AG09319 (cell line): ENCODE measurements around the gene KCNJ11.

Experiments
- DNase-seq: peaks from one replicate; pipeline ENCODE4 v3.0.0-alpha.2; 2010; ENCODE audit warnings: low read depth; ENCODE audit errors: extremely low read depth
- CTCF ChIP-seq: IDR thresholded peaks from 2 replicates; pipeline ENCODE4 v1.5.1; 2011; ENCODE audit warnings: low read depth, mild to moderate bottlenecking, inconsistent platforms, low read length, moderate library complexity

Gene KCNJ11

GRCh38 chr11:17388609-17389210, at the start of gene KCNJ11:
KCNJ11 (minus strand) TSS chr11:17388659; CDS start chr11:17388091, 568 bp downstream.
- DNase-seq, result no peak
- no peak for TF ChIP-seq CTCF

GRCh38 chr11:17437366-17437765, 48.9 kb upstream of the KCNJ11 start:
- no peak for DNase-seq
- no peak for TF ChIP-seq CTCF

- no peak for TF ChIP-seq CTCF
Observed at GRCh38 chr11:17434108-17434507, 45.6 kb upstream of the KCNJ11 start.

DNA sequence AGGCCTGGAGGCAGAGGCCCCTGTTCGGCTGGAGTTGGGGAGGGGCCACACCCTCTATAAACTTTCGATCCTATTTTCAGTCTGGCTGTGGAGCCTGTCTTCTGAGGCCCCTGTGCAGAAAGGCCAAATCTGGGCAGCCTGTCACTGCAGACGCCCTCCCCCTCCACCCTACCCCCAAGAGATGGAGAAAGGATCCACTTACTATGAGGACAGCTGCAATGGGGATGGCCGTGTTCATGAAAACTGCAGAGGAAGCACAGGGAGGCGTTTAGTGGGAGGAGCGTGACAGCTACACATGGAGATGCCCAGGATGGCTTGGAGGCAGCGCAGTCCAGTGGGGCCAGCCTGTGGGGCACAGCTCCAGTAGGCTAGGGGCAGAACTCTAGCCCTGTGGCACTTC, 43.5 kb upstream of the KCNJ11 start:
- DNase-seq, result no peak
- no peak for TF ChIP-seq CTCF

More at GRCh38 chr11:17434108-17434507, 45.6 kb upstream of the KCNJ11 start:
- no peak for DNase-seq

GRCh38 chr11:17431139-17431538, 42.7 kb upstream of the KCNJ11 start:
- TF ChIP-seq CTCF, result no peak
- no peak for DNase-seq

DNA sequence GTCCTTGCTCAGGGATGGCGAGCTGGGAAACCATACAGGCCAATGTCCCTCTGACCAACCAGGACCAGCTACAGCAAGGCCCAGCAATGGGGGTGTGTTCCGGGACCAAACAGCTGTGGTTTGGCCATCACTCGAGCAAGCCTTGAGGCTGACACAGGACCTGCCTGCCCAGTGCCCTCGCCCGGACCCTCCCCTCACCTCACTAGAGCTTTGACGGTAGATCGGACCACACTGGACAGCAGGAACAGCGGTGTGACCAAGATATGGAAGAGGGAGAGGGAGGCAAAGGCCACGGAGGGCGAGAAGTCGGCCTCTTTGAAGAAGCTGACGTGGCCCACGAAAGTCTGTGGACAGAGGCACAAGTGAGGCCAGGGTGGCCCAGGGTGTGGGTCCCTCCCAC, 42.2 kb upstream of the KCNJ11 start:
- no peak for TF ChIP-seq CTCF

DNA sequence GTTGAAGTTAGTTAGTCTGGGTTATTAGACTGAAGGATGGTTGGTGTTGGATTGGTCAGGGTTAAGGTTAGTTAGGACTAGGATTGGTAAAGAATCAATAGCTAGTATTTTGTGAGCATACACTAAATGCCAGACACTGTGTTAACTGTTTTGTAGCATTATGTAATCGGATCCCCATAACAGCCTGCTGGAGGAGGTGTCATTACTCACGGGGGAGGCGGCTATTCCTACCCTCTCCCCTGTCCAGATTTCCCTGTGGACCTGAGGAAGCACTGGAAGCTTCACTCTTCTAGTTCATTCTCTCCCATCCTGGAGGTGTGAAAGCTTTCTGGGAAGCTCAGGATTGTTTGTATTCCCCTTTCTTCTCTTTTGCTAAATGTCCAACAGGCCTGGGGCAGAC, 40.5 kb upstream of the KCNJ11 start:
- DNase-seq, result no peak
- no peak for TF ChIP-seq CTCF

More for the DNA sequence above, 42.2 kb upstream of the KCNJ11 start:
- no peak for DNase-seq
